CD1c-positive myeloid dendritic cell (primary cell): ENCODE results near the gene CAMKK2.
"Not testable (repeated sequence)": the region's sequence is repeated elsewhere in the genome, so short reads cannot be mapped to it uniquely, and the experiment has no call there.

Source experiments
- DNase-seq: peaks from one replicate; pipeline ENCODE4 v3.0.0-alpha.2; 2016; ENCODE audit errors: extremely low spot score

Gene CAMKK2

GRCh38 chr12:121298411-121298810 is 1.9 kb upstream of the CAMKK2 start:
- DNase-seq, result not testable (repeated sequence)

GRCh38 chr12:121297435-121297991 is 1.0 kb upstream of the CAMKK2 start:
- peak; percentile 60 for DNase-seq

- DNase-seq, result peak; percentile 52
These were observed 527 bp downstream of the CAMKK2 start for GRCh38 chr12:121295746-121296617.

- DNase-seq, result peak; percentile 62
These were observed 1.3 kb downstream of the CAMKK2 start for GRCh38 chr12:121295116-121295745.

- DNase-seq, result no peak
These were observed 2.2 kb downstream of the CAMKK2 start for GRCh38 chr12:121294151-121294889.

GRCh38 chr12:121293603-121294002 is 2.9 kb downstream of the CAMKK2 start:
- DNase-seq, result no peak

GRCh38 chr12:121290410-121290809 is 6.1 kb downstream of the CAMKK2 start:
- no peak for DNase-seq

GRCh38 chr12:121289962-121290361 is 6.5 kb downstream of the CAMKK2 start:
- DNase-seq, result no peak

- no peak for DNase-seq
These were observed 7.5 kb downstream of the CAMKK2 start for GRCh38 chr12:121288986-121289385.

GRCh38 chr12:121288158-121288845 is 8.2 kb downstream of the CAMKK2 start:
- DNase-seq, result peak; percentile 72

- peak; percentile 67 for DNase-seq
These were observed 9.1 kb downstream of the CAMKK2 start for GRCh38 chr12:121287267-121287954.

GRCh38 chr12:121285856-121286255 is 10.7 kb downstream of the CAMKK2 start:
- DNase-seq, result no peak

GRCh38 chr12:121284551-121285390 is 11.7 kb downstream of the CAMKK2 start:
- DNase-seq, result no peak

- no peak for DNase-seq
These were observed 12.7 kb downstream of the CAMKK2 start for GRCh38 chr12:121283841-121284240.

- no peak for DNase-seq
These were observed 13.1 kb downstream of the CAMKK2 start for GRCh38 chr12:121283388-121283787.

GRCh38 chr12:121282910-121283309 is 13.6 kb downstream of the CAMKK2 start:
- not testable (repeated sequence) for DNase-seq

GRCh38 chr12:121282072-121282742 is 14.3 kb downstream of the CAMKK2 start:
- no peak for DNase-seq

- DNase-seq, result not testable (repeated sequence)
These were observed 15.4 kb downstream of the CAMKK2 start for GRCh38 chr12:121281116-121281515.

- DNase-seq, result not testable (repeated sequence)
These were observed 16.0 kb downstream of the CAMKK2 start for GRCh38 chr12:121280531-121280930.
